GM10266 (cell line): ENCODE results near the gene GTF2H2.
"Not testable (repeated sequence)": the region's sequence is repeated elsewhere in the genome, so short reads cannot be mapped to it uniquely, and the experiment has no call there.

Source experiments
- DNase-seq: peaks from one replicate; pipeline ENCODE4 v3.0.0; 2012; ENCODE audit errors: extremely low spot score

The GTF2H2 gene

DNA sequence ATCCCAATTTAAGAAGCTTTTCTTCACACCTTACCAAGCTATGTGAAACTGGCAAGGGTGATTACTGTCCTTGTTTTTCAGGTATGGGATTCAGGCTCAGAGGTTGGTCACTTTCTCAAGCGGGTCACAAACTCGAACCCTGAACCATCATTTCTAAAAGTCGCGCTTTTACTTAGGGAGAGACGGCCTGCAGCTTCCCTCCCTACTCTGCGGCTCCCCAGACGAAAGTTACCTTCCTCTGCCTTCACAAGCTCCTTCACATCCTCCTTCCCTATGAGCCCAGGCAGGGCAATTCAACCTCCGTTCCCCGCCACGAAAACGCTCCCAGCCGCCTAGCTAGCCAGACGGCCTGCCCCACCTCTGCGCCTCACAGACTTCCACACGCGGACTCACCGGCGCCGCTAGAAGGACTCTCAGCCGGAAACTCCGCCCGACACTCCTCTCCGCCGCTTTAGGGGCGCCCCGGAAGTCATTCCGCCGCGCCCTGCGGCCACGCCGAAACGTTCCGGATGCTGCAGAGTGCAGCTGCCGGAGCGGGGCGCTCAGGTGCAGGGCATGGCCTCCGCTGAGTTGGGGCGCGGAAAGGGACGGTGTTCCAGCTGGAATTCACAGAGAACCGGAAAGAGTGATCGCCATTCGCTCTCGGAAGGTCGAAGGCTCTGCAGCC lies at the start of gene GTF2H2:
Gene GTF2H2 (minus strand): TSS at position 415 of the 667 bp plus-strand sequence. CDS start 4,913 bp downstream, outside the sequence.
- not testable (repeated sequence) for DNase-seq

GRCh38 chr5:71109730-71110275 lies 42.3 kb upstream of the GTF2H2 start:
- not testable (repeated sequence) for DNase-seq

DNA sequence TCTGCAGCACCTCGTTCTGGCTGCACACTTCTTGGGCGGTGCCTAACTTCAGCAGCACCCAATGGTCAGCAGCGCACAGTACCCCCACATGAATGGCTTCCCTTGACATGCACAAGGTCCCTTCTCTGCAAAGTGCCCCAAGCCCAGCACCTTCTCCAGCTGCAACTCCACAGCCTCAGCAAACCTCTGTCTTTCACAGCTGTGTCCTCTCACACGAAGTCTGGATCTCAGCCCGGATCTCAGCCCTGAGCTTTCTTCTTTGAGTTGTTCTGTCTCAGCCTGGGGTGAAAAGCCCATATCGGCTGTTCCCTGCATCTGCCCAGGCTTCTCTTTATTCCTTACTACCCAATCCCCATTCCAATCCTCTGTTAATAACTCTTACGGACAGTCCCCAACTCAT lies 32.5 kb upstream of the GTF2H2 start:
- not testable (repeated sequence) for DNase-seq

- DNase-seq, result not testable (repeated sequence)
Measured at GRCh38 chr5:71097930-71098203, 30.4 kb upstream of the GTF2H2 start.

DNA sequence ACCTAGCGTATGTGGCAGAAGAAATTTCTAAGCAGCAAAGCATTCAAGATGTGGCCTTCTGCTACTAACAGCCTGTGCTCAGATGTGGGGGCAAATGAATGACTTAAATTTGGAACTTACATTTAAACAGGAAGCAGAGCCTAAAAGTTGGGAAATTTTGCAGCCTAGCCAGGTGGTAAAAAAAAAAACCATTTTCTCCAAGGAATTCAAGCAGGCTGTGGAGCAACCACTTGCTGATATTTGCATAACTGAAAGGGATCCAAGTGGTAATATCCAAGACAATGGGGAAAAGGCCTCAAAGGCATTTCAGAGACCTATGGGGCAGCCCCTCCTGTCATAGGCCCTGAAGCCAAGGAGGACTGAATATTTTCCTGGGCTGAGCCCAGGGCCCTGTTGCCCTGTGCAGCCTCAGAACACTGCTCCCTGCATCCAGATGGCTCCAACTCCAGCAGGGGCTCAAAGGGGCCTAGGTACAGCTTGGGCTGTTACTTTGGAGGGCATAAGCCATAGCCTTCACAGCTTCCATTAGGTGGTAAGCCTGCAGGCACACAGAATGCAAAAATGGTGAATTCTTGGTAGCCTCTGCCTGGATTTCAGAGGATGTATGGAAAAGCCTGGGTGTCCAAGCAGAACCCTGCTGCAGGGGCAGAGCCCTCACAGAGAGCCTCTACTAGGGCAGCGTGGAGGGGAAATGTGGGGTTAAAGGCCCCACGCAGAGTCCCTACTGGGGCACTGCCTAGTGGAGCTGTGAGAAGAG lies 29.9 kb upstream of the GTF2H2 start:
- DNase-seq, result not testable (repeated sequence)

DNA sequence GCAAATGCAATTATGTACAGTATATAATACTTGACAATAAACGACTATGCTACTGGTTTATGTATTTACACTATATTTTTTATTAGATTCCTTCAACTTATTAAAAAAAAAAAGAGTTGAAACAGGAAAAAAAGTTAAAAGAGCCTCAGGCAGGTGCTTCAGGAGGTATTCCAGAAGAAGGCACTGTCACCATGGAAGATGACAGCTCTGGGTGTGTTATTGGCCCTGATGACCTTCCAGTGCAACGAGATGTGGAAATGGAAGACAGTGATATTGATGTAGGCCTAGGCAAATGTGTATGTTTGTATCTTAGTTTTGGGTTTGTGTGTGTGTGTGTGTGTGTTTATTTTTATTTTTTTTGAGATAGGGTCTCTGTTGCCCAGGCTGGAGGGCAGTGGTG lies 22.3 kb upstream of the GTF2H2 start:
- DNase-seq, result not testable (repeated sequence)

DNA sequence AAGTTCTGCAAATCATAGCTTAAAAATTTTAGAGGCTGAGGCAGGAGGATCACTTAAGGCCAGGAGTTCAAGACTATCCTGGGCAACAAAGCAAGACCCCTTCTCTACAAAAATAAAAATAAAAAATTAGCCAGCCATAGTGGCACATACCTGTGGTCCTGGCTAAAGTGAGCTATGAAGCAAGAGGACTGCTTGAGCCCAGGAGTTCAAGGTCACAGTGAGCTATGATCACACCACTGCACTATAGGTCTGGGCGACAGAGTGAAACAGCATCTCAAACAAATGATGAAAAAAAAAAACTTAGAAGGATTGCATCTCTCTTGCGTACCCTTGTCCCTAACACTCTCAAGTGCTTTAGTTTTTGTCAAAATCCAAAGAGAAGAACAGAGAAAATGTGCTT lies 21.3 kb upstream of the GTF2H2 start:
- DNase-seq, result not testable (repeated sequence)

DNA sequence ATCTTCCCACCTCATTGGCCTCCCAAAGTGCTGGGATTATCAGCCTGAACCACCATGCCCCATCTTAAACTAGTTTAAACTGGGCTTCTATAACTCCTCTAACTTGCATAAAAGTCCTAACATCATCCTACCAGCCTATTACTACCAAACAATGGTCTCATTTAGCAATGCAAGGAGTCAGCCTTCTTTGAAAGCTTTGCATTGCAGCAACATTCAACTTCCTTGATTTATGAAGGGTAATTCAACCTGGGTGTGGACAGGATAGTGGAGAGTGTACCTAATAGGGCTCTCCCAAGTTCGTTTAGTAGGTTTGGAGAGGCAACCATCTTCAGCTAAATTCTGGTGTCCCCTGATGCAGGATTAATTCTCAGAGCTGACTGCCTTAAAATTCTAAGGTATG lies 18.7 kb upstream of the GTF2H2 start:
- not testable (repeated sequence) for DNase-seq

DNA sequence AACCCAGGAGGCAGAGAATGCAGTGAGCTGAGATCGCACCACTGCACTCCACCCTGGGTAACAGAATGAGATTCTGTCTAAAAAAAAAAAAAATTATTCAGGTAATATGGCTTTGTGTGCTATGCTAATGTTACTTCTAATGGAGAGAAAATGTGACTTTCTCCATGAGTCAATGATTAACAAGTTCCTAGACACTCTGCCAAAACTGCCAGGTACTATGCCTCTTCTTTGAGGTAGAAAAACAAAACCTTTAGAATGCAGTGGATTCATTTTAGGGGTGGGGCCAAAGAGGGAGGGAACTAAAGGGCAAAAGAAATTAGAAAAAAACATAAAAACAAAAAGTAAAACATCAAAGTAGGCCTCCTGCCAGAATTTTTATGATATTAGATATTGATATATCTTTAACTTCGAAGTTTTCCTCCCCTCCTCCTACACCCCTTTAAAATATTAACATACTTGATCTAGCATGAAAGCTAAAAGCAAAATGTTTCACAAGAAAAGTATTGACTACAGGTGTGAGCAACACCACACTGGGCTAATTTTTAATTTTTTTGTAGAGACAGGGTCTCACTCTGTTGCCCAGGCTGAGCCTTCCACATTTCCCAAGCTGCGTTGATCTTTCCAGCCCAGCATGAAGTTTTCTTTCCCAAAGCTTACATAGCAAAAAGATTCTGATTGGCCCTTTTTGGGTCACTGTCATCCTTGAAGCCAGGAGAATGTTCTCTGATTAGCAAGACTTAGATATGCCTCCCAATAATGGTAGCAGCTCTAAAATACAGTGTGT lies 17.0 kb upstream of the GTF2H2 start:
- not testable (repeated sequence) for DNase-seq

DNA sequence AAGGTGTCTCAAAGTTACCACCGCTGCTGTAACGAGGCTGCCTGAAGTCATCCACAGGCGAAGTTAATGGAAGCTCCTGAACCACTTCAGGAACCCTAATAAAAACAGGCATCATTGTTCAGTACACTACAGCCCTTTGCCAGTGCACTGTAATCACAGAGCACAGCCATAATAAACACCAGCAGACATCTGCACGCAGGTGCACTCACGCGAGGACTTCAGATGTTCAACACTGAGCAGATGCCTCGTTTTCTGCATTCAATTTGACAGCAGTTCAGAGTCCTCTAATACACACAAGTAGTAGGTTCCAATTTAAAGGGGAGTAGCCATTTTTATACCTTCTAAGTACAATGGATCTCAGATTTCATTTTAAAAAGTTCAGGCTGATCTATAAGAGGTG lies 15.4 kb upstream of the GTF2H2 start:
- not testable (repeated sequence) for DNase-seq

DNA sequence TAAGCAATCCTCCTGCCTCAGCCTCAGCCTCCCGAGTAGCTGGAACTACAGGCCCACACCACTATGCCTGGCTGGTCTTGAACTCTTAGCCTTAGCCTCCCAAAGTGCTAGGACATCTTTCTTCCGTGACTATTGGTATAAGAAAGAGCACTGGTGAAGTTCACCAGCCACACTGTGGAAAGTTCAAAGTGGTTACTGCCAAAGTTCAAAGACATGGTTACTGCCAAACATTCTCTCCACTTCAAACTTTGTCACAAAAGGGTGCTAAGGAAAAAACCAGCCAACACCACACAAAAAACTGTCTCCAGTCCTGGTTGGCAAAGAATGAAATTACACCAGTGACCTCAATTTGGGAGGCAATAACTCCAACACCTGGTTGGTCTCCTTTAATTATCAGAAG lies 14.9 kb upstream of the GTF2H2 start:
- DNase-seq, result not testable (repeated sequence)

DNA sequence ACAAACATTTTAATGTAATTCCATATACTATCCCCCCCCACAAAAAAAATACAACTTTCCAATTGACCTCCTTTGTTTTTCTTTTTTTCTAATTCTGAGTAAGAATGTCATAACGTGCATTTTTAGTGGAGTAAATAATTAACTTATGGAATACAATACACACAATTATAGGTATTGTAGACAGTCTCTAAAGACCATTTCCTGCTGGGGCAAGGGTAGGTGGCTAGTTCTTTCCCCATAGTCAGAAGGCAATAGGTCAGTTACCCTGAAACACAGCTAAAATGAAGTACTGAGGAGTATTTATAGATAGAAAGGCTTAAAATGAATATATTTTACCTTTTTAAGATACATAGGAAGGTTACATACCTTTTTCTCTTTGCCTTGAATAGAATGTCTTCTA lies 6.2 kb downstream of the GTF2H2 start:
- not testable (repeated sequence) for DNase-seq

GRCh38 chr5:71059426-71059825 lies 8.1 kb downstream of the GTF2H2 start:
- DNase-seq, result not testable (repeated sequence)

- not testable (repeated sequence) for DNase-seq
Measured at GRCh38 chr5:71044808-71045207, 22.7 kb downstream of the GTF2H2 start.

DNA sequence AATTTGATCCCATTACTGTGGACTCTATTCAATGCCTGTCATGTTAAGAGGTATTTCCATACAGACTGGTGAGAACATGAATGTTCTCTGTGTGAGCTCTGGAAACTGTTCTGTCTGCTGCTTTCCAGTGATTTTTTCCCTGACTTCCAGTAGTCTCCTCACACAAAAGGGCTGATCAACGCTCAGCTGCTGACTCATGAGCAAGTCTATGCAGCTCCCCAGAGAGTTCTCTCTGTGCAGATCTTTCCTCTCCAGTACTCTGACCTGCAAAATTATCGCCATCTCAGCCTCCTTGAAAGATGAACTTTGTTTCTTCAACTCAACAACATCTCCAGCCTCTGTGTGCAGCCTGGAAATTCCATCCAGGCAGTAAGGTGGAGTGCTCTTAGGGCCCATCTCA lies 23.3 kb downstream of the GTF2H2 start:
- DNase-seq, result not testable (repeated sequence)

GRCh38 chr5:71031046-71031776 lies 36.3 kb downstream of the GTF2H2 start:
- DNase-seq, result not testable (repeated sequence)

- not testable (repeated sequence) for DNase-seq
Measured at GRCh38 chr5:71025289-71025953, 42.1 kb downstream of the GTF2H2 start, which contains the start of gene NAIP. Gene NAIP, minus strand, starts transcription at chr5:71025339. Its CDS starts 12,424 bp downstream, at chr5:71012915.

- not testable (repeated sequence) for DNase-seq
Measured at GRCh38 chr5:71020643-71021042, 46.8 kb downstream of the GTF2H2 start.

DNA sequence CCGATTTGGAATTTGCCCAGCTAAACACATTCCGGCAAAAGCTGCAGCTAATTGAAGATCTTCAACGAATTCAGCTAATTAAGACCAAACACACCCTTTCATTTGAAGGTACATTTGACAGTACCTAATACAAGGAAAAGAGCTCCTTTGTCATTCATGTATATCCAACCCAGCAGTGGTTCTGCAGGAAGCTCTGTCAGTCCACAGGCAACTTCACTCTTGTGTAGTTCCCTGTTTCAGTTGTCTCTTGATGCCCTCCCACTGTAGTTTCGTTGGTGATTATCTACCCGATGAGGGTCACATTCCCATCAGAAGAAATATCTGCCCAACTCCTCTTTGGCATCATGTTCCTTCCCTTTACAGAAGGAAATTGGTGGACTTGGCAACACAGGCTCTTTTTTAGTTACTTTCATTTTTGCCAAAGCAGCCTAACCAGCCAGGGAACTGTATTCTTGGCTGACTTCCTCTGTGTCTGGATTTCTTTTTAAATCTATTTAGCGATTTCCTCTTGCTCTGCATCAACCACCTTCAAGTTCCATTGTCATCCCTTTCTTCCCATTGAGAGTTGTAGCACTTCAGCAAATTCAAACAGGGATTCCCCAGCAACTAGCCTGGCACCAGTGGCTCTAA lies 49.0 kb downstream of the GTF2H2 start:
- DNase-seq, result not testable (repeated sequence)
